Stimulated activated CD8-positive, alpha-beta memory T cell treated with anti-CD3 and anti-CD28 coated beads, Interleukin-2, amount 100 ng/mL, for 48 hours (primary cell): ENCODE data around the gene SYMPK.

ENCODE experiments used
- DNase-seq, 2 donors: peaks; one replicate each; pipeline ENCODE4 v3.0.0-alpha.2; 2020; ENCODE audit warnings: low read depth in 2 of 2

SYMPK gene

GRCh38 chr19:45766869-45767346 is 96.0 kb downstream of the SYMPK start:
- no peak for DNase-seq

GRCh38 chr19:45766296-45766868 is 96.6 kb downstream of the SYMPK start:
- DNase-seq, result no peak

- no peak for DNase-seq
These were observed 97.1 kb downstream of the SYMPK start for GRCh38 chr19:45765702-45766295.
